GM12878 (cell line): Measurements from ENCODE around the gene PPP1R37. TPM values are rescaled to one million over a fixed set of nuclear protein-coding genes. Genes with fewer than 3 reads are reported as not detected.

ENCODE experiments used
- ATAC-seq: fragments of 200-7000 bp; cut with Tn5 transposase; 3 replicates; pipeline ENCODE4 v1.9.1; 2020; ENCODE audit warnings: mild to moderate bottlenecking, moderate library complexity
- BruUV-seq: library from RNA; stranded (reverse); fragments of 400-500 nt; replicated peaks from 2 replicates; lab custom pipeline; 2021; lab: Mats Ljungman, UMichigan
- CTCF ChIA-PET: fragments of 300-600 bp; sonication (Branson Sonifier 250); formaldehyde crosslinking; extraction: SDS; loops from one replicate; lab custom pipeline; 2021; ENCODE audit warnings: inconsistent platforms; lab: Yijun Ruan, JAX
- POLR2A ChIA-PET: fragments of 350-600 bp; formaldehyde crosslinking; extraction: SDS; loops from one replicate; lab custom pipeline; 2021; ENCODE audit warnings: inconsistent platforms; lab: Charles Lee
- RAD21 ChIA-PET: fragments of 300-600 bp; sonication (Branson Sonifier 250); formaldehyde crosslinking; loops from one replicate; lab custom pipeline; 2023; ENCODE audit warnings: antibody characterized with exemption; ENCODE audit not compliant: unreplicated experiment; lab: Charles Lee
- SMC1A ChIA-PET: fragments of 300-600 bp; sonication (Branson Sonifier 250); formaldehyde crosslinking; loops from one replicate; lab custom pipeline; 2023; ENCODE audit not compliant: unreplicated experiment, uncharacterized antibody; lab: Charles Lee
- DNase-seq: peaks from one replicate; pipeline ENCODE4 v3.0.0-alpha.2; 2011; ENCODE audit warnings: low read depth, low spot score
- FAIRE-seq: peaks from 3 replicates; lab custom pipeline; 2011; peaks lifted over from hg19 to GRCh38; lab: Jason Lieb, UNC
- H2AFZ ChIP-seq: 2 replicates; pipeline ENCODE4 v1.6.0; 2011; ENCODE audit warnings: low read depth, low read length, control low read depth; ENCODE audit not compliant: control insufficient read depth
- H3K27ac ChIP-seq: 2 replicates; pipeline ENCODE4 v1.5.1; 2011; ENCODE audit warnings: control low read depth; ENCODE audit not compliant: control insufficient read depth, insufficient read depth
- H3K27me3 ChIP-seq, 2 experiments: replicated peaks in 1 of 2; 2 replicates each; pipeline versions ENCODE4 v1.6.0 to v1.6.1; 2011; ENCODE audit warnings: low read length in 1 of 2; ENCODE audit not compliant: control insufficient read depth in 2 of 2, insufficient read depth in 2 of 2
- H3K36me3 ChIP-seq, 2 experiments: 2 replicates each; pipeline ENCODE4 v1.5.1; 2011; ENCODE audit warnings: low read length in 1 of 2; ENCODE audit not compliant: control insufficient read depth in 2 of 2, insufficient read depth in 2 of 2
- H3K4me1 ChIP-seq: 2 replicates; pipeline ENCODE4 v1.6.1; 2011; ENCODE audit warnings: mild to moderate bottlenecking, low read length, moderate library complexity, mixed read lengths; ENCODE audit not compliant: control insufficient read depth, insufficient read depth
- H3K4me2 ChIP-seq: 2 replicates; pipeline ENCODE4 v1.6.0; 2011; ENCODE audit warnings: control low read depth; ENCODE audit not compliant: control insufficient read depth, insufficient read depth
- H3K4me3 ChIP-seq: fragments of 200-600 bp; sonication (generic); 2 replicates; pipeline ENCODE4 v1.5.1; 2016
- H3K79me2 ChIP-seq: 2 replicates; pipeline ENCODE4 v1.6.0; 2011; ENCODE audit warnings: low read length; ENCODE audit not compliant: control insufficient read depth, insufficient read depth
- H3K9ac ChIP-seq: 2 replicates; pipeline ENCODE4 v1.8.0; 2011; ENCODE audit warnings: low read length, control low read depth, mixed read lengths; ENCODE audit not compliant: control insufficient read depth, insufficient read depth
- H3K9me3 ChIP-seq: replicated peaks from 3 replicates; pipeline ENCODE4 v1.5.1; 2011; ENCODE audit warnings: mild to moderate bottlenecking, low read length; ENCODE audit not compliant: control insufficient read depth, insufficient read depth
- H4K20me1 ChIP-seq: 2 replicates; pipeline ENCODE4 v1.6.0; 2011; ENCODE audit not compliant: control insufficient read depth, insufficient read depth
- MEF2A ChIP-seq: IDR thresholded peaks from 2 replicates; pipeline ENCODE4 v1.6.1; 2011; ENCODE audit warnings: low read depth, mild to moderate bottlenecking, low read length, moderate library complexity; ENCODE audit not compliant: insufficient read depth
- NR2C1 ChIP-seq: fragments of 450-650 bp; IDR thresholded peaks from 2 replicates; pipeline ENCODE4 v1.6.1; 2017; ENCODE audit warnings: antibody characterized with exemption, mild to moderate bottlenecking, moderate library complexity
- POLR2AphosphoS5 ChIP-seq: IDR thresholded peaks from 2 replicates; pipeline ENCODE4 v1.6.1; 2011; ENCODE audit warnings: mild to moderate bottlenecking, low read length, inconsistent platforms
- TAF1 ChIP-seq: IDR thresholded peaks from 2 replicates; pipeline ENCODE4 v1.6.1; 2011; ENCODE audit warnings: mild to moderate bottlenecking, low read depth, low read length, borderline replicate concordance
- WRNIP1 ChIP-seq: IDR thresholded peaks from 2 replicates; pipeline ENCODE4 v1.6.1; 2011; ENCODE audit warnings: low read depth, low read length, improper control_type of control experiment, borderline replicate concordance
- ZNF24 ChIP-seq: fragments of 450-650 bp; IDR thresholded peaks from 2 replicates; pipeline ENCODE4 v1.6.1; 2017; ENCODE audit warnings: antibody characterized with exemption, mild to moderate bottlenecking
- WGBS: methylation state at CpG from one replicate; pipeline ENCODE4 v1.1.6; 2016; ENCODE audit warnings: low lambda C conversion rate; ENCODE audit not compliant: insufficient replicate concordance, insufficient coverage; ENCODE audit errors: missing lambda C conversion rate; 5-methylcytosine and 5-hydroxymethylcytosine counted together
- in situ Hi-C: fragments of 300-500 bp; cut with MboI; formaldehyde crosslinking; loops from 9 replicates; pipeline ENCODE4 v1.14.3; 2018; ENCODE audit warnings: mixed read lengths
- intact Hi-C: fragments of 100-400 bp; cut with micrococcal nuclease; formaldehyde crosslinking; loops from one replicate; pipeline ENCODE4 v1.14.2; 2022; ENCODE audit not compliant: unreplicated experiment
- polyA plus RNA-seq, 11 experiments: library from polyadenylated mRNA; depleted of rRNA in 4 of 11; unstranded in 6 of 11; stranded (reverse) in 5 of 11; fragments of >200 nt; fragmentation: Nextera tagmentation in 4 of 11; fragmentation: Illumina TruSeq in 1 of 11; extraction: Ambion mirVana in 4 of 11; extraction: Trizol in 1 of 11; gene quantifications; 1 replicate in 1 of 11; 2 replicates in 10 of 11; pipeline versions ENCODE4 v1.2.1 to v1.2.3, GENCODE V29; 2011 to 2016; ENCODE audit warnings: inconsistent platforms in 2 of 11, missing spikeins in 2 of 11, low read depth in 1 of 11
- total RNA-seq, 4 experiments: library from RNA; depleted of rRNA in 3 of 4; stranded (reverse); fragments of >200 nt in 3 of 4; fragmentation: Illumina TruSeq in 1 of 4; extraction: Trizol in 1 of 4; gene quantifications; 2 replicates each; pipeline versions ENCODE4 v1.2.1 to v1.2.3, GENCODE V29; 2013 to 2021

The PPP1R37 gene
- total and polyA plus RNA-seq, 10 of the 15 experiments (the other 5 are each of a cell fraction or from before 2014, with no cell fraction given) = 0.09 to 21.3 (median 5.1) TPM; not detected in 1

- H3K4me1 ChIP-seq = peaks cover 15% of the 10 kb centered on the region
Measured at GRCh38 chr19:45098521-45099466, 5.8 kb downstream of the PPP1R37 start.

DNA sequence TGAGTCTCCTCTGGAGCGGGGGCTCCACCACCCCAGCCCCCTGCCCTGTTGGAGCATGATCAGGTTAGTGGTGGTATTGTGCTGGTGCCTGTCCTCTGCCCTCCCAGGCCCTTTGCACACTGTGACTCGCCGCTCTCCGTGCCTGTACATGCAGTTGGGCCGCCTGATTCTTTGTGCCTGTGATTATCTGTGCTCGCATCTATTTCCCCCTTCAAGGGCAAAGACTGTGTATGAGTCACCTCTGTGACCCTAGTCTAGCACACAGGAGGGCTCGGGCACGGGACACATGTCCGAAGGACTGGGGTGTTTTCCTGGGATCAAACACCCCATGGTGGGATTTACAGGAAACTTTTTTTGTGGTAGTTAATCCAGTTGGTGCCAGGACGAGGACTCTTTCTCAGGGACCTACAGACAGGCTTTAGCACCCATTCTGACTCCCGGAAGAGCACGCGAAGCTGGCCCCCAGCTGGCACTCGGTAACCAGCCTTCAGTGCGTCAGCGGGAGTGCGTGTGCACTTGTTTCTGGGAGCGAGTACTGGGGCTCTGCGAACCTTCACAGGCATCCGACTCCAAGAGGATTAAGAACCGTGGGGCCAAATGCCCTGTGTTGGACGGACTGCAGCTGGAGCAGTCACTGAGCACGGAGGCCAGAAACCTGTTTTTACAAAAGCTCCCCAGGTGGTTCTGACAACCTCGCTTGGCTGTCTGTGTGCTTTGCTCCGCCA, 6.7 kb downstream of the PPP1R37 start:
- ChIA-PET SMC1A (interaction anchor here (0.7 to 1.4 kb wide), 2 partner anchors 32 to 211 kb away, joined by 3 read pairs; no protein-coding TSS in a partner anchor), RAD21 (no interaction called here), POLR2A (interaction anchor here (1.0 kb wide), 1 partner anchor 18 kb away, joined by 3 read pairs; no protein-coding TSS in a partner anchor), CTCF (interaction anchor here (0.7 kb wide), 1 partner anchor 130 kb away, joined by 3 read pairs; no protein-coding TSS in a partner anchor)
- TF ChIP-seq MEF2A (no peak), TAF1 (no peak), POLR2AphosphoS5 (no peak), NR2C1 (no peak), WRNIP1 (no peak)
- no peak for DNase-seq
- no peak overlapping the region for H3K9ac ChIP-seq
- H2AFZ ChIP-seq = no peak overlapping the region
- H3K27ac ChIP-seq = no peak overlapping the region
- H3K79me2 ChIP-seq = peaks cover 78% of the 10 kb centered on the region
- no peak for FAIRE-seq
- WGBS = 98% methylated on average over 25 of the region's 25 CpGs
- H3K4me1 ChIP-seq = peaks cover 16% of the 10 kb centered on the region
- H4K20me1 ChIP-seq = peaks cover 6% of the 10 kb centered on the region
- in situ Hi-C loops = no loop called here
- BruUV-seq = no TSS peak
- intact Hi-C loops = loop anchor here (10.0 kb wide), 2 partner anchors 235 to 385 kb away; no protein-coding TSS in a partner anchor
- H3K27me3 ChIP-seq = no peaks in the 10 kb centered on the region
- no peak for ATAC-seq
- no peak overlapping the region for H3K4me3 ChIP-seq
- no peaks in the 10 kb centered on the region for H3K9me3 ChIP-seq
- no peak overlapping the region for H3K4me2 ChIP-seq
- H3K36me3 ChIP-seq = peaks cover 2 to 13% of the 10 kb centered on the region in 2 experiments; a peak in 3 of 4 replicates

More at GRCh38 chr19:45098521-45099466, 5.8 kb downstream of the PPP1R37 start:
- RAD21 ChIA-PET = no interaction called here
- H2AFZ ChIP-seq = no peak overlapping the region
- no peaks in the 10 kb centered on the region for H3K9me3 ChIP-seq
- in situ Hi-C loops = no loop called here
- POLR2A ChIA-PET = interaction anchor here (0.5 to 1.2 kb wide), 3 partner anchors 19 to 85 kb away, joined by 3 read pairs; no protein-coding TSS in a partner anchor
- no peaks in the 10 kb centered on the region for H3K27me3 ChIP-seq
- no peak for ATAC-seq
- H3K27ac ChIP-seq = no peak overlapping the region
- 76% methylated on average over 15 of the region's 15 CpGs for WGBS
- BruUV-seq = no TSS peak
- intact Hi-C loops = loop anchor here (10.0 kb wide), 2 partner anchors 236 to 386 kb away; no protein-coding TSS in a partner anchor
- H3K4me3 ChIP-seq = no peak overlapping the region
- H4K20me1 ChIP-seq = peaks cover 6% of the 10 kb centered on the region
- FAIRE-seq = no peak
- CTCF ChIA-PET = interaction anchor here (0.7 to 1.0 kb wide), 3 partner anchors 19 to 130 kb away, joined by 3 read pairs; no protein-coding TSS in a partner anchor
- TF ChIP-seq ZNF24 = no peak
- peaks cover 78% of the 10 kb centered on the region for H3K79me2 ChIP-seq
- H3K4me2 ChIP-seq = no peak overlapping the region
- H3K9ac ChIP-seq = no peak overlapping the region
- SMC1A ChIA-PET = interaction anchor here (1.4 kb wide), 1 partner anchor 33 kb away, joined by 3 read pairs; no protein-coding TSS in a partner anchor
- no peak for DNase-seq
- peaks cover 2 to 13% of the 10 kb centered on the region in 2 experiments; a peak in 3 of 4 replicates for H3K36me3 ChIP-seq
